ENCODE data around the gene SUGCT.

SUGCT gene

DNA sequence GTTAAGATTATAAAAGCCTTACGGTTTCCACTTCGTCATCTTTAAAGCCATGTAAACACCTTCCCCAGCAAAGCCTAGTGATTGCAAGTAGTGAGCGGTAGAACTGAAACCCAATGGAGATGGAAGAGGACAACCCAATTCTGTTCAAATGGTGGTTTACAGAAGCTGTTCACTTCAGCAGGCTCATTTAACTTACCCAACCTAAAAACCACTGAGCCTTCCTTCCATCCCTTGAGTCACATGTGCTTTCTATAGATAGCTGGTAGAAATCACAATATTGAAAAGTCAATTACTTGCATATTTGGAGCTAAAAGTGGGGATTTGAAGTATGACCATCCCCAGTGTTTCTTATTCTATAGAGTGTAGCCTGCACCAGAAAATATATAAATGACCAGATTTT is 667.7 kb downstream of the SUGCT start:
- DNase-seq (ENCODE audit: low read depth in 2 of 2, low spot score in 1 of 2): no peak

GRCh38 chr7:40804477-40805215 is 669.8 kb downstream of the SUGCT start:
- no peak for DNase-seq (ENCODE audit: low read depth in 2 of 2, low spot score in 1 of 2)

GRCh38 chr7:40805361-40805760 is 670.6 kb downstream of the SUGCT start:
- DNase-seq (ENCODE audit: low read depth in 2 of 2, low spot score in 1 of 2): no peak

- DNase-seq (ENCODE audit: low read depth in 2 of 2, low spot score in 1 of 2): no peak
Observed at GRCh38 chr7:40808378-40808942, 673.7 kb downstream of the SUGCT start.

- DNase-seq (ENCODE audit: low read depth in 2 of 2, low spot score in 1 of 2): no peak
Observed at GRCh38 chr7:40810274-40810673, 675.5 kb downstream of the SUGCT start.

GRCh38 chr7:40811666-40812065 is 676.9 kb downstream of the SUGCT start:
- DNase-seq (ENCODE audit: low read depth in 2 of 2, low spot score in 1 of 2): no peak

DNA sequence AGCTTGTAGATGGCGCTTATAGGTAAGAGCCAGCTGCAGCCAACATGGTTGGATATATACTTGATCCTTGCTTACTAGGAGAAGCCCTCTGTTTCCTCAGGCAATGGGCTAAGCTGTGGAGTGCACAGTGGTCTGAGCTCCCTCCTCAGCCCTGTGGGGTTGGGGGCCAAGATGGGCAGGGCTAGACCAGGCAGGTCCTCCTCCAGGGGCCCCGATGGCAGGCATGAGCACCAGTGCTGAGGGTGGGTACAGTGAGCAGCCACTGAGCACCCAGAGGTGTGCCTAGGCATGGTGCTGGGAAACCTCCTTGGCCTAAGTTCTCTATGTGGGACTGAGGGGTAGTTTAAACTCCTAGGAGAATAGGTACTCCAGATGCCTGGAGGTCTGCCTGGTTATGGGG is 680.2 kb downstream of the SUGCT start:
- no peak for DNase-seq (ENCODE audit: low read depth in 2 of 2, low spot score in 1 of 2)

- DNase-seq (ENCODE audit: low read depth in 2 of 2, low spot score in 1 of 2): no peak
Observed at GRCh38 chr7:40815512-40815911, 680.7 kb downstream of the SUGCT start.

GRCh38 chr7:40822861-40823260 is 688.1 kb downstream of the SUGCT start:
- DNase-seq (ENCODE audit: low read depth in 2 of 2, low spot score in 1 of 2): no peak

DNA sequence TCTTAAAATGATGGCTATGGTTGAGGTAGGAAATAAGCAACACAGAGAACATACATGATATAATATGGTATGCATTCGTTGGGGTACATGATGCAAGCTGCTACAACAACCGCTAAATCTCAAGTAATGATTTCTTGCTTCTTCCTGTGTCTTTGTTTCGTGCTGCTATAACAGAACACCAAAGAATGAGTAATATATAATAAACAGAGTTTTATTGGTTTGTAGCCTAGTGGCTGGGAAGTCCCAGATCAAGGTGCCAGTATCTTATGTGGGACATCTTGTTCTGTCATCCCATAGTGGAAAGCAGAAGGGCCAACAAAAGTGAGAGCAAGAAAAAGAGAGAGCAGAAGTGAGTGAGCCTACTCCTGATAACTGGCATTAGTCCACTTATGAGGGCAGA is 689.7 kb downstream of the SUGCT start:
- no peak for DNase-seq (ENCODE audit: low read depth in 2 of 2, low spot score in 1 of 2)

DNA sequence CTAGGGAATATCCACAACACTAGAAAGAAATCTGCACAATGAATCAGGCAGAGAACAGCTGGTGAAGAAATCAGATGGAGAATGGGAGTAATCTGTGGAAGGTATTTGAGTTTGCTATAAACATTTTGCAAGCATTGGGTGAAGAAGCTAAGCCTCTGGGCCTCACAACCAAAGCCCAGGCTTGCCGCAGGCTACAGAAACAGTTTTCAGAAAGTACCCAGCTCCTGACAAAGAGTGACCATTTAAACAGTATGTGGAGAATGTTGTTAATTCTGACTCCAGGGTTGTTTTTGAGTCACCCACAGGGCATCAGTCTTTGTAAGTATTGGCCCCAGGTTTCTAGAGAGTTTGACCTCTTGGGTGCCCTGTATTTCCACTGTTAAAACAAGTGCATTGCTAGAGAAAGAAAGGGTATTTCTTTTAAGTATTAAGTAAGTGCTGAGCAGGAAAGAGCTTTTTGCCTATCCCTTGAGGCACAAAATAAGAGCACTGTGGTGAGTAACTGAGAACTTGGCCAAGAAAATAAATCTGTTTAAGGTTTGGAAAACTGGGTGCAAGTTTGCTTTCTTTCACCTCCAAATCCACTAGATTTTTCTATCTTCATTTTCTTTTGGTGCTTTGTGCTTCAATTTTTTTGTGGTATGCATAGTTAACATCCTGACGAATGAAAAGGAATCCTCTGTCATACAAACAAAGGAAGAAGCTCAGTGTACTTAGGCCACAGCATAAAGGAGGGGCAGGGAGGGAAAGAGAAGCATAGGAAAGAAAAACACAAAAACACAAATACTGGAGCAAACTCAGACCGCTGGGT is 691.8 kb downstream of the SUGCT start:
- no peak for DNase-seq (ENCODE audit: low read depth in 2 of 2, low spot score in 1 of 2)

DNA sequence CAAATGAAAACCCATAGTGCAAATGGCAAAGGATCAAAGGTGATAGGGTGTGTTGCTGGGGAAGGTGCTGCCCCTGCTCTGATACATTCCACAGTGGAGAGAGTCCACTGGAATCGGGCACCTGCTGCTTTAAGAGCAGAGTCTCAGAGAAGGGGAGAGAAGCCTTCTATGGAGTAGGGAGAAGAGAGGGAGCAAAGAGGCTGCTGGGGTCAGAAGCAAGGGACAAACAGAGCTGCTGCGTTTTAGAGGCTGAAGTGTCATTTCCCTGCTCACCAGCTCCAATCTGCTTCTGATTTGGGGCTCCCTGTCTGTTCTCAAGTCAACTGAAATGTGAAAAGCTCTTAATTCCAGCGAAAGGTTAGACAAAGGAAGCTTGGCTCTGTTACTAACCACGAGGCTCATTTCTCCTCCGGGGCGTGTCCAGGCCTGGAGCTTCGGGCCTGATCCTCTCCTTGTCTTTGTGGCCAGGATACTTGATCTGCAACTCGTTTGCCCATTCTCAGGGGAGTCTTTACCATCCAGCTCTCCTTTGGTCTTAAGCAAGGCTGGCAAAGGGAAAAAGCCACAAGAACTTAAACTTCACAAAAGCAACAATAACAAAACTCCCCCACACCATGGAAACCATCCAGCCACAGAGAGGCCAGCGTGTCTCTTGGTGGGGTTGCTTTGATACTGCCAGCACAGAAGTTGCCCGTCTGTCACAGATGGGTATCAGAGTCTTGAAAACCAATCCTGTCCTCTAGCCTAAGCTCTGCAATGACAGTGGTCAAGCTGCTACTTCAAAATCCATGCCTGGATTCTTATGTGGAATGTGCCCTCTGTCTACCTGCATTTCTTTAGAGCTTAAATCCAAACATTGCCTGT is 692.6 kb downstream of the SUGCT start:
- no peak for DNase-seq (ENCODE audit: low read depth in 2 of 2, low spot score in 1 of 2)

GRCh38 chr7:40828686-40829600 is 694.1 kb downstream of the SUGCT start:
- DNase-seq (ENCODE audit: low read depth in 2 of 2, low spot score in 1 of 2): no peak

- no peak for DNase-seq (ENCODE audit: low read depth in 2 of 2, low spot score in 1 of 2)
Observed at GRCh38 chr7:40833191-40833887, 698.5 kb downstream of the SUGCT start.

DNA sequence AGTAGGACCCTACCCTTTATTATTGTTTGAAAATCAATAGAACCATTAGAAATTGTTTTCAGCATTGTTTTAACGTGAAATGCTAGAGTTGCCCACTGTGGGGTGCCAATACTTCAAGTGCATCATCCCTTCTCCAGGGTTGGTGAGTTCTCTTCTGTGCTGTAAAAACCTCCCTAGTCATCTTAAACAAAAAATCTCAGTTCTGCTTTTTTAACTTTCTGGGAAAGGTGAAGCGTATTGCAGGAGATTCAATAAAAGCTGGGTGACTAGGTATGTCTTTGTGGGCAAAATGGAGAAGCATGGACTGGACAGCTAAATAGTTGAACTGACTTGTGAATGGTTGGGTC is 699.1 kb downstream of the SUGCT start:
- no peak for DNase-seq (ENCODE audit: low read depth in 2 of 2, low spot score in 1 of 2)

DNA sequence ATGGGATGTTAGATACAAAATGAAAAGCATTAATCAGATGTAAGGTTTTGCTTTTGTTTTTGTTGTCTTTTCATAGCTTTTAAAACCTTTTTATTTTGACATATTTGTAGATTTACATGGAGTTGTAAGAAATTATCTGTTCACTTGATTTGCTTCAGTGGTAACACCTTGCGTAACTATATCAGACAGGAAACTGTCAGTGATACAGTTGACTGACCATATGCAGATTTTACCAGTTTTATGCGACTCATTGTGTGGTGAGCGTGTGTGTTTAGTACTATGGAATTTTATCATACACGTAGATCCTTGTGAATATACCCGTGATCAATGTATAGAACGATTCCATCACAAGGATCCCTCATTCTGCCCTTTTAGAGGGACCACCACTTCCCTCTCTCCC is 701.4 kb downstream of the SUGCT start:
- no peak for DNase-seq (ENCODE audit: low read depth in 2 of 2, low spot score in 1 of 2)

DNA sequence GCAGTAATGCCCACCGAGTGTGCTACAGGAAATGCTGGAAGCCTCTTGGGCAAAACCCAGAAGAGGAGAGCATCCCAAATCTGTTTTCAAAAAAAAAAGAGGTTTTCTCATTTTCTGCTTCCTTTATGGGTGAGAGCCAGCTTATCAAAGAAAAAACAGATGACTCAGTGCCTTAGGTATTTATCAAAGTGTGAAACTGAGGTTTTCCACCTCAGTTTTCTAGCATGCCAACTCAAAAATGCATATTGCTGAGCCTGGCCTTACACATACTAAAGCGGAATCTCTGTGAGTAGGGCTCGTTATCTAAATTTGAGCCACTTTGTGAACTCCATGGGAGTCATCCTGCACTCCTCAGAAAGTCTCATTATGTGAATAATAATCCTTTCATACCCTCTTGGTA is 705.1 kb downstream of the SUGCT start:
- DNase-seq (ENCODE audit: low read depth in 2 of 2, low spot score in 1 of 2): no peak

DNA sequence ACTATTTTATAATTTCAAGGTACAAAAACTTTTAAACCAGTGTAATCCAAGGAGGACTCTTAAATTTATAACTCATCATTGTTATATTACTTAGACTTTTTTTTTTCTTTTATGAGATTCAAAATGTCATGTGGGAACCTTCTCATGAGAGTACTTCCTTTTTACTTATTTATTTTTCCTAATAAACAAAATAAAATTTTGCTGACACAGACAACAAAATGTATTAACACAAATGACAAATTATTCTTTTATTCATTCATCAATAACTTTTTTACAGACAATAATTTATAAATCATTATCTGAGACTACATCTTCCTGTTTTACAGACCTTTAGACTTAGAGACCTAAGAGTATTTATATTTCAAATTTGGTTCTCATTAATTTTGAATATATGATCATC is 706.2 kb downstream of the SUGCT start:
- DNase-seq (ENCODE audit: low read depth in 2 of 2, low spot score in 1 of 2): no peak

- DNase-seq (ENCODE audit: low read depth in 2 of 2, low spot score in 1 of 2): no peak
Observed at GRCh38 chr7:40842641-40843040, 707.8 kb downstream of the SUGCT start.

Data from stimulated activated CD8-positive, alpha-beta memory T cell treated with anti-CD3 and anti-CD28 coated beads, Interleukin-4, amount 100 ng/mL, for 1 hour (primary cell).